Measurements from ENCODE around the gene GPR176. TPM values are rescaled to one million over a fixed set of nuclear protein-coding genes. Genes with fewer than 3 reads are reported as not detected.
A peak's percentile ranks its signal among the peaks of the same experiment; 100 is the strongest.
"Not testable (repeated sequence)": the region's sequence is repeated elsewhere in the genome, so short reads cannot be mapped to it uniquely, and the experiment has no call there.

The GPR176 gene
- polyA plus RNA-seq, 3 donors = 14.9 to 16.4 (median 15.1) TPM

DNA sequence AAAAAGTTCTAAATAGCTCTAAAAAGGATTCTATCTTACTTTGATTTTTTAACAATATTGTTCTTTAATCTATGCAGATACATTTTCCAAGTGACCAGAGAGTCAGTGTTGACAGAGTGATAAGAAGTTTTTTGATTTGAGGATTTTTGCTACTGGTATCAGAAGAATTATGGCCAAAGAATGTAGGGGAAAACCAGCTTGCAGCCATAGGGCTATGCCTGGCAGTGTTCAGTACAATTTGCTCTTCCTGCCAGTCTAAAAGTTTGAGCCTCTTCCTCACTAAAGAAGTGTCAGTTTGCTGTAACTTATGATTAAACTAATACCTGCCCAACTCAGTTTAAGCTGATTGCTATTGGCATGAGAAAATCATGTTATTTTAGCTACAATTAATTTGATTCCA is 102.2 kb downstream of the GPR176 start:
- DNase-seq = no peak

DNA sequence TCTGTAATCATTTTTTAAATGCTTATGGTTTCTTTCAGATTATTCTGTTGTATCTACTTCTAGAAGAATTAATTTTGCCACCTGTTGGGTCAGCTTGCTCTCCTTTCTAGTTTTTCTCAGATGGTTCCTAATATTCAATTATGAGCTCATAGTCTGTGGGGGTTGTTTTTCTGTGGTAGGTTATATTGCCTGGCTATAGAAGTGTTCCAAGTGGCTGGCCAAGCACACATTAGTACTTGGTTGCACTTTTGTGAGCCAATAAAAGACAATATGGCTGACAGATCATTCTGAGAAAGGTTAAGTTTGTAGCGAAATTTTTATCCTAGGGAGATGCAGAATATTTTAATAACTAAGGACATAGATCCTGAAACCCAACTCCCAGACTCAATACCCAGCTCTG is 105.6 kb downstream of the GPR176 start:
- no peak for DNase-seq

- DNase-seq = not testable (repeated sequence)
These were observed 107.4 kb downstream of the GPR176 start for GRCh38 chr15:39812651-39813050.

- no peak for DNase-seq
These were observed 111.2 kb downstream of the GPR176 start for GRCh38 chr15:39808909-39809308.

GRCh38 chr15:39807791-39808190 is 112.3 kb downstream of the GPR176 start:
- no peak for DNase-seq

- DNase-seq = no peak
These were observed 116.0 kb downstream of the GPR176 start for GRCh38 chr15:39804026-39804425.

GRCh38 chr15:39803016-39803415 is 117.0 kb downstream of the GPR176 start:
- DNase-seq = no peak

DNA sequence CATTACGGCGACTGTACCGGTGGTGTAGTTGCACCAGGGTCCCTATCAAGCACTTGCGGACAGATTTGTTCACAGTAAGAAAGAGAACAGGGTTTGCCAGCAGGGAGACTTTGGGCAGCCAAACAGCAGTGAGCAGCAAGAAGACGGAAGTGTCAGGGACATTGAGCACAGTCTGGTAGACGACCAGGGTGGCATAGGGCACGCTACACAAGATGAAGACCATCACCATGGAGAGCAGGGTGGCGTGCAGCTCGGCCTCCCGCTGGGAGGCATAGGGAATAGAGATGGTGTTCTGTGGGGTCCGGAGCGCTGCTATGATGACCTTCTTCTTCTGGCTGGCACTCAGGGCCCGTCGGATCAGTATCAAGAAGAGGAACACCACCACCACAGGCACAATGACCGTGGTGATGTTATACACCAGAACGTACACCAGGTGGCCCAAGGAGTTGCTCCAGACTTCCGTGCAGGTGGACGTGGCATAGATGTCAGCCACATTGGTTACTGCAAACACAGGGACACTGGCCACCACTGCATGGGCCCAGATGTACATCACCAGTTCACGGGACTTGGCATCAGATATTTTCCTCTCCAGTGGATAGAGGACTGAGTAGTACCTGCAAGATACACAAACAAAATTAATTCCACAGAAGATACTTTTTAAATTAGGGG is 118.3 kb downstream of the GPR176 start:
- no peak for DNase-seq

GRCh38 chr15:39799552-39800011 is 120.5 kb downstream of the GPR176 start:
- no peak for DNase-seq

- no peak for DNase-seq
These were observed 121.7 kb downstream of the GPR176 start for GRCh38 chr15:39798382-39798781.

DNA sequence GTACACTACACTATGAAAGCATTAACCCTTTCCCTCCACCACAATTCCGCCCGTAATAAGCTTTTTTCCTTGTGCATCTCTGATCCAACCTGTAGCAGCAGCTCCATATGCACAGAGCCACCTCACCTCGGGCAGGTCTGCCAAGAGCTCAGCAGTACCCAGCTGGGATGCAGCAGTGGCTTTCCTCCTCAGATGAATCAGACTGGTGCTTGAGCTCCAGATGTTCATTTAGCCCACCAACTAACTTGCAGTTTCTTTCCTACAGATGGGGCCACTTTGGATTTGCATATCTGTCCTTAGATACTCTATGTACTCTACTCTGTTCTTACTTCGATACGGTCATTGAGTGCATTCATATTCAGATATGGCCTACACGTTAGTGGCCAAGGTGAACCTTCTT is 122.7 kb downstream of the GPR176 start:
- DNase-seq = no peak

DNA sequence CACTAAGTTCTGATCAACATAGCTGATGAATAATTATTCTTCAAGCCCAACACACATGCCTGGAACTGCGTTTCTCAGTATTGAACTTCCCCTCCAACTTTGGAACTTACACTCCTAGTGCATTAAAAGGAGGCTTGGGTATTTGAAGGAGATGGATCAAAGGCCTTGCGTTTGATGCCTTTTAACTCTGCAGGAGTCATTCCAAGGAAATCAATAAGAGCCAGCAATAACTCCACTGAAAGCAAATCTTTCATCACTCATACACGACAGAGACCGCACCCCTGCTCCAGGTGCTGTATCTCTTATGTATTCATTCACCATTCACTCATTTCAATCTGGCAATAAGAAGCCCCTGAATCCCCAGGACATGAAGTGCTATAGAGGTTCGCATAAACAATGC is 123.5 kb downstream of the GPR176 start:
- DNase-seq = no peak

DNA sequence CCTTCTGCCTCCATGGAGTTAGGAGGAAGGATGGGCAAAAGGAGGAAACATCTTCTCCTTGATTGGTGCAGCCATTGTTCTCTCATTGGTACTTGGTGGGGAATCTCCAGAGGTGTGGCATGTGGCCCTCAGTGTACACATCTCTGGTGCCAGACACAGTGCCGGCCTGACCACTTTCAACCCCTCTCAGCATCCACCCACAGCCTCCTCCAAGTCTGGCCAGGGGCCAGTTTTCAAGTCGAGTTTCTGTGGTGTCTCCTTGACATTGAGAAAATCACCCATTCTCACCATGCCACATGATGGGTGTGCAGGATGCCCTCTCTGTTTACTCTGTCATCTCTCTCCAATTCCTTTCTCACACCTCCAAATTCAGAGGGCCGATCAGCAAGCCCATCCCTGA is 124.6 kb downstream of the GPR176 start:
- DNase-seq = no peak

GRCh38 chr15:39794954-39795353 is 125.1 kb downstream of the GPR176 start:
- DNase-seq = no peak

DNA sequence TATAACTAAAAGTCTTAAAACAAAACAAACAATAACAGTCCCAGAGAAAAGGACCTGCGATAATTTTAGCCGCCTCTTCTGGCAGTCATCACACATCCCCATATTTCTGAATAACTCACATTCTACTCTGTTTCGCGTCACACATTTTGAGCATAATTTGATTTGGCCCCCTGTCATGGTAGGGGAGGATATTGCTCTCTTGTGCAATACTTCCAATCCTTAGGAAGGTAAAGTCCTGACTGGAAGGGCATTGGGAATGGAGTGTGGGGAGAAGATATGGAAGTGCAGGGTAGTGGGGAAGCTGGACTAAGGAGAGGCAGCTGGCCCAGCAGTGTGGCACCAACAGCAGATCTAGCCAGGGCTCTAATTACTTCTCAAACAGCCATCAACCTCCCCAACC is 126.1 kb downstream of the GPR176 start:
- no peak for DNase-seq

DNA sequence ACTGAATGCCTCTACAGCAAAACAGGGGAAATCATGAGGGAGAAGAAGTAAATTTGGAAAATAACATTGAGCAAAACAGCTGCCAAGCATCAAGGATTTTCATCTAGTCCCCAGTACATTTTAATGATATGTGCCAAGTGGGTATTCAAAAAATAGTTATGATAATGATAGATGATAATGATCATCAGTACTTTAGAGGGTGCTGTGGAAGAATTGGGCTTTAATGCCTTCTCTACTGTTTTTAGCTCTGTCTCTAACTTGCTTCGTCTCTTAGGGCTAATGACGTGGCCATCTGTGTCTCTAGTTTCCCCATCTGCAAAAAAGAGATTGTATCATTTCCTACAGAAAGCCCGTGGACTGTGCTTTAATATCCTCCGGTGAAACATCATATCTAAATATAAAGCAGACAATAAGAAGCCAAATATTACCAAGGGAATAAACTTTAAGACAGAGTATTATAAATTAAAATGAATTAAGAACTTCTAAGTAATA is 127.2 kb downstream of the GPR176 start:
- DNase-seq = no peak

DNA sequence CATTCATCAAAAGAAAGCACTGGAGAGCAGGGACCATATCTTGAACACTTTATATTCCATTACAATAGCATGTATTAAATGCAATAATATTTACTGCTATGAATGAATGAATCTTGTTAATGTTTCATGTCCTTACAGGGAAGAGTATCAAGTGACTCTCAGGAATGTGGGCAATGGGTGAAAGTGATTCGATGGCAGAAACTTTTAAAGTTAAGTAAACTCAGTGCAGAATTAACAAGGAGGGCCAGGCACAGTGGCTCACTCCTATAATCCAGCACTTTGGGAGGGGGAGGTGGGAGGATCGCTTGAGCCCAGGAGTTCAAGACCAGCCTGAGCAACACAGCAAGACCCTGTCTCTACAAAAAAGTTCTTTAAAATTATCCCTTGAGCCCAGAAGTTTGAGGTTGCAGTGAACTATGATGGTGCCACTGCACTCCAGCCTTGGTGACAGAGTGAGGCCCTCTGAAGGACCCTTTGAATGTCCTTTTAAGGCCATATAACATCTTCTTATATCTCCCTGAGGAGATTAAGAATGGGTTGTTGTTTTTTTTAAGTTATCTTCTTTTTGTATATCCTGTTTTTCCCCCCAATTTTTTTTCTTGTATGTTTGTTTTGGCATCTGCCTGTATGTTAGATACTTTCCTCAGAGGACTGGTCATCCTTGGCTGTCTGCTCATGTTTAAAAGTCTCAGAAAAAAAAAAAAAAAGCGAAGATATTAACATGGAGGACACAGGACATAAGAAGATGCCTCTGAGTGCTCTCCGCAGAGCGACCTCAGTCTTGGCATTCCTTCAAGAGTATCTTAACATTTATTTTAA is 127.8 kb downstream of the GPR176 start:
- DNase-seq = no peak

- no peak for DNase-seq
These were observed 130.3 kb downstream of the GPR176 start for GRCh38 chr15:39789736-39790135.

GRCh38 chr15:39788800-39789565 is 131.1 kb downstream of the GPR176 start:
- no peak for DNase-seq

GRCh38 chr15:39788108-39788507 is 132.0 kb downstream of the GPR176 start:
- DNase-seq = no peak

- DNase-seq = no peak
These were observed 132.6 kb downstream of the GPR176 start for GRCh38 chr15:39787479-39787878.

DNA sequence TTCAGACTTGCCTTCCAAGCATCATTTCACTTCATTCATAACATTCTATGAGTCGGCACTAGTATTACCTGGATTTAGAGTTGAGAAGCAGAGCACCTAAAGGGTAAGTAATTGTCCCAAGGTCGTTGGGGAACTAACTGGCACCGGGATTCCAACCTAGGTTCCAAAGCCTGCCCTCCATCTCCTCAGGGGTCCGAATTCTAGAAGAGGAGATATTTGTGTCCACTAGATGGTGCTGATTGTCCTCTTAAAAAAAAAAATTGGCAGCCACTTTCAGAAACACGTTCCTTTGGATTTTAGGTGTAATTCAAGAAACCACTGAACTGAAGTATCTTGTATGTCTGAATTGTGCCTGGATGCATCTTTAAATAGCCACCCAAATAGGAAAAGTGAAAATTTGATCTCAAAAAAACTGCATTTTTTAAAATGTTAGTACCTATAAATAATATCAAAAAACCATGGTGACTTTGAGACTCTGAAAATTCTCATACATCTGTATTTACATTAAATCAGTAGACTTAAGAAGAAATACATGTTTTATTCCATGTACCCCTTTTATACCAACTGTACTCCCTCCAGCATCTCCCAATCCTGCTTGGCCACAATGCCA is 133.5 kb downstream of the GPR176 start:
- peak; percentile 58 for DNase-seq
